Natural killer cell (primary cell): Measurements from ENCODE around the gene TFR2. TPM values are rescaled to one million over a fixed set of nuclear protein-coding genes. Genes with fewer than 3 reads are reported as not detected.

Experiments used
- ATAC-seq, 3 donors: fragments of 150-1000 bp in 2 of 3; fragments of 200-7000 bp in 1 of 3; cut with Tn5 transposase; 1 replicate in 1 of 3; 2 replicates in 2 of 3; pipeline ENCODE4 v1.10.0; 2021; ENCODE audit warnings: mild to moderate bottlenecking in 2 of 3, moderate library complexity in 2 of 3
- DNase-seq, 2 donors: peaks; one replicate each; pipeline versions ENCODE4 v3.0.0 to v3.0.0-alpha.2; 2013 to 2021; ENCODE audit warnings: mixed read lengths in 1 of 2
- H3K27ac ChIP-seq: one replicate; pipeline ENCODE4 v1.5.1; 2013; ENCODE audit warnings: mild to moderate bottlenecking, low read length
- H3K27me3 ChIP-seq: one replicate; pipeline ENCODE4 v1.6.1; 2013; ENCODE audit warnings: low read length; ENCODE audit not compliant: control insufficient read depth, insufficient read depth
- H3K36me3 ChIP-seq: one replicate; pipeline ENCODE4 v1.6.1; 2013; ENCODE audit warnings: low read length; ENCODE audit not compliant: control insufficient read depth, insufficient read depth
- H3K4me1 ChIP-seq: one replicate; pipeline ENCODE4 v1.6.1; 2013; ENCODE audit warnings: low read length; ENCODE audit not compliant: control insufficient read depth, insufficient read depth
- H3K4me3 ChIP-seq: one replicate; pipeline ENCODE4 v1.5.1; 2013; ENCODE audit warnings: low read length
- H3K9me3 ChIP-seq: one replicate; pipeline ENCODE4 v1.6.1; 2013; ENCODE audit warnings: low read length; ENCODE audit not compliant: control insufficient read depth, insufficient read depth
- H3K27ac Mint-ChIP-seq, 2 donors: one replicate each; pipeline ENCODE4 v1.8.0; 2022; ENCODE audit warnings: mild to moderate bottlenecking in 2 of 2, mixed read lengths in 2 of 2, moderate library complexity in 1 of 2
- H3K27me3 Mint-ChIP-seq, 2 donors: one replicate each; pipeline ENCODE4 v1.8.0; 2022; ENCODE audit warnings: low read depth in 2 of 2, mixed read lengths in 2 of 2
- H3K36me3 Mint-ChIP-seq: one replicate; pipeline ENCODE4 v1.8.0; 2022; ENCODE audit warnings: mixed read lengths
- H3K4me1 Mint-ChIP-seq, 2 donors: one replicate each; pipeline ENCODE4 v1.8.0; 2022; ENCODE audit warnings: mixed read lengths in 2 of 2
- H3K4me3 Mint-ChIP-seq: one replicate; pipeline ENCODE4 v1.8.0; 2022; ENCODE audit warnings: mild to moderate bottlenecking, moderate library complexity, mixed read lengths
- H3K9me3 Mint-ChIP-seq, 2 donors: one replicate each; pipeline ENCODE4 v1.8.0; 2022; ENCODE audit warnings: mixed read lengths in 2 of 2
- WGBS: methylation state at CpG from one replicate; pipeline ENCODE4 v1.1.7; 2013; ENCODE audit warnings: missing lambda C conversion rate; ENCODE audit not compliant: insufficient coverage; 5-methylcytosine and 5-hydroxymethylcytosine counted together
- intact Hi-C: fragments of 100-400 bp; cut with micrococcal nuclease; formaldehyde crosslinking; loops from one replicate; pipeline ENCODE4 v1.14.2; 2022
- total RNA-seq, 4 donors: library from RNA; stranded (reverse); fragments of 120-200 nt in 1 of 4; gene quantifications; one replicate each; pipeline versions ENCODE4 v1.2.3 to v1.2.4, GENCODE V29; 2013 to 2022
- TF ChIP-seq, protein P1 (sequence below): fragments of 200-600 bp; IDR thresholded peaks from one replicate; pipeline ENCODE4 v1.8.0; 2022; ENCODE audit warnings: antibody characterized with exemption

TFR2 gene
- total RNA-seq, 3 donors from 2014 or later (not counting 1 experiment from before 2014, with no cell fraction given) = 9.8 to 13.8 (median 12.0) TPM

GRCh38 chr7:100577103-100577502 lies 64.2 kb downstream of the TFR2 start:
- peaks cover 83% of the 10 kb centered on the region for H3K36me3 ChIP-seq
- H3K27me3 Mint-ChIP-seq = no peaks in the 10 kb centered on the region
- no peaks in the 10 kb centered on the region for H3K36me3 Mint-ChIP-seq
- H3K4me1 ChIP-seq = peaks cover 7% of the 10 kb centered on the region
- 97% methylated on average over 24 of the region's 24 CpGs for WGBS
- H3K4me3 ChIP-seq = no peak overlapping the region
- peaks cover 0 to 13% of the 10 kb centered on the region in 2 donors for H3K4me1 Mint-ChIP-seq
- no peak overlapping the region for H3K27ac Mint-ChIP-seq
- DNase-seq (no peak), ATAC-seq (no peak)
- no peak overlapping the region for H3K27ac ChIP-seq
- no peaks in the 10 kb centered on the region for H3K9me3 Mint-ChIP-seq
- no peak overlapping the region for H3K4me3 Mint-ChIP-seq
- H3K9me3 ChIP-seq = no peaks in the 10 kb centered on the region
- TF ChIP-seq, protein P1, sequence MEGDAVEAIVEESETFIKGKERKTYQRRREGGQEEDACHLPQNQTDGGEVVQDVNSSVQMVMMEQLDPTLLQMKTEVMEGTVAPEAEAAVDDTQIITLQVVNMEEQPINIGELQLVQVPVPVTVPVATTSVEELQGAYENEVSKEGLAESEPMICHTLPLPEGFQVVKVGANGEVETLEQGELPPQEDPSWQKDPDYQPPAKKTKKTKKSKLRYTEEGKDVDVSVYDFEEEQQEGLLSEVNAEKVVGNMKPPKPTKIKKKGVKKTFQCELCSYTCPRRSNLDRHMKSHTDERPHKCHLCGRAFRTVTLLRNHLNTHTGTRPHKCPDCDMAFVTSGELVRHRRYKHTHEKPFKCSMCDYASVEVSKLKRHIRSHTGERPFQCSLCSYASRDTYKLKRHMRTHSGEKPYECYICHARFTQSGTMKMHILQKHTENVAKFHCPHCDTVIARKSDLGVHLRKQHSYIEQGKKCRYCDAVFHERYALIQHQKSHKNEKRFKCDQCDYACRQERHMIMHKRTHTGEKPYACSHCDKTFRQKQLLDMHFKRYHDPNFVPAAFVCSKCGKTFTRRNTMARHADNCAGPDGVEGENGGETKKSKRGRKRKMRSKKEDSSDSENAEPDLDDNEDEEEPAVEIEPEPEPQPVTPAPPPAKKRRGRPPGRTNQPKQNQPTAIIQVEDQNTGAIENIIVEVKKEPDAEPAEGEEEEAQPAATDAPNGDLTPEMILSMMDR = no peak
- no peaks in the 10 kb centered on the region for H3K27me3 ChIP-seq
- intact Hi-C loops = no loop called here

DNA sequence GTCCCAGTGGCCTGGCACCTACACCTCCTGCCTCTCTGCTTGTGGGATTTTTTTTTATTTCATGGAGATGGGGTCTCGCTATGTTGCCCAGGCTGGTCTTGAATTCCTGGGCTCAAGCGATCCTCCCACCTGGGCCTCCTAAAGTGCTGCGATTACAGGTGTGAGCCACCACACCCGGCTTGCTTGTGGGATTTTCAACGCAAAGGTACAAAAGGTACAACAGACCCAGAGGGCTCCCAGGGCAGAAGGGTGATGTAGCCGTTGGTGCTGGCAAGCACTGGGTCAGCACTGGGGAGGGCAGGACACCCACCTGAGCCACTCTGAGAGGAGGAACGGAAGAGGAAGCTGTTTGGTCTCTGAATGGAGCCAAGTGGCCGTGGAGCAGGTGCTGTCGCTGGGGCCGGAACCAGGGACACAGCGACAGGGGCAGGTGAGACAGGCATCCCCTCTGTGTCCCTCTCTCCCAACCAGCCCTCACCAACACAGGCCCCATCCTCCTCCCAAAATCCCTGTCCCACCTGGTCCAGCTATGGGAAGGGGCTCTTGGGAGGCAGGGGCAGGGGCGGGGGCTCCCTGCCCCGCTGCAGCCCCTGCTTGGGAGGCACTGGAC lies 64.9 kb downstream of the TFR2 start:
- Histone ChIP-seq H3K9me3 (no peaks in the 10 kb centered on the region), H3K4me3 (no peak overlapping the region), H3K36me3 (peaks cover 77% of the 10 kb centered on the region), H3K27me3 (no peaks in the 10 kb centered on the region), H3K27ac (no peak overlapping the region), H3K4me1 (peaks cover 3% of the 10 kb centered on the region)
- Mint-ChIP-seq H3K36me3 (no peaks in the 10 kb centered on the region), H3K4me3 (no peak overlapping the region), H3K4me1 (peaks cover 0 to 16% of the 10 kb centered on the region in 2 donors), H3K27me3 (no peaks in the 10 kb centered on the region), H3K27ac (no peak overlapping the region), H3K9me3 (no peaks in the 10 kb centered on the region)
- DNase-seq = no peak
- TF ChIP-seq, protein P1 = no peak
- WGBS = 95% methylated on average over 13 of the region's 13 CpGs
- intact Hi-C loops = no loop called here
- ATAC-seq = no peak

- Mint-ChIP-seq H3K36me3 (no peaks in the 10 kb centered on the region), H3K27me3 (no peaks in the 10 kb centered on the region), H3K27ac (no peak overlapping the region), H3K4me1 (peaks cover 0 to 16% of the 10 kb centered on the region in 2 donors), H3K4me3 (no peak overlapping the region), H3K9me3 (no peaks in the 10 kb centered on the region)
- no peak for ATAC-seq
- H3K4me1 ChIP-seq = peaks cover 6% of the 10 kb centered on the region
- no peak overlapping the region for H3K27ac ChIP-seq
- DNase-seq = no peak
- TF ChIP-seq, protein P1 = no peak
- H3K4me3 ChIP-seq = no peak overlapping the region
- 93% methylated on average over 16 of the region's 17 CpGs for WGBS
- intact Hi-C loops = no loop called here
- H3K9me3 ChIP-seq = no peaks in the 10 kb centered on the region
- H3K36me3 ChIP-seq = peaks cover 71% of the 10 kb centered on the region
- no peaks in the 10 kb centered on the region for H3K27me3 ChIP-seq
Measured at GRCh38 chr7:100575746-100576383, 65.5 kb downstream of the TFR2 start.
